DOHH2 (cell line): ENCODE measurements around the gene G2E3.
"Not testable (repeated sequence)": the region's sequence is repeated elsewhere in the genome, so short reads cannot be mapped to it uniquely, and the experiment has no call there.

Source experiments
- EZH2phosphoT487 ChIP-seq: fragments of 200-600 bp; sonication (generic); IDR thresholded peaks from 2 replicates; pipeline ENCODE4 v1.6.1; 2017; ENCODE audit warnings: borderline replicate concordance, mild to moderate bottlenecking, antibody characterized with exemption, low read length, moderate library complexity, mixed read lengths
- TF ChIP-seq, protein P1 (sequence below): fragments of 200-600 bp; sonication (generic); IDR thresholded peaks from one replicate; pipeline ENCODE4 v1.5.1; 2014; ENCODE audit warnings: antibody characterized with exemption, mild to moderate bottlenecking, low read depth, low read length; ENCODE audit not compliant: poor library complexity, severe bottlenecking

- TF ChIP-seq, protein P1, sequence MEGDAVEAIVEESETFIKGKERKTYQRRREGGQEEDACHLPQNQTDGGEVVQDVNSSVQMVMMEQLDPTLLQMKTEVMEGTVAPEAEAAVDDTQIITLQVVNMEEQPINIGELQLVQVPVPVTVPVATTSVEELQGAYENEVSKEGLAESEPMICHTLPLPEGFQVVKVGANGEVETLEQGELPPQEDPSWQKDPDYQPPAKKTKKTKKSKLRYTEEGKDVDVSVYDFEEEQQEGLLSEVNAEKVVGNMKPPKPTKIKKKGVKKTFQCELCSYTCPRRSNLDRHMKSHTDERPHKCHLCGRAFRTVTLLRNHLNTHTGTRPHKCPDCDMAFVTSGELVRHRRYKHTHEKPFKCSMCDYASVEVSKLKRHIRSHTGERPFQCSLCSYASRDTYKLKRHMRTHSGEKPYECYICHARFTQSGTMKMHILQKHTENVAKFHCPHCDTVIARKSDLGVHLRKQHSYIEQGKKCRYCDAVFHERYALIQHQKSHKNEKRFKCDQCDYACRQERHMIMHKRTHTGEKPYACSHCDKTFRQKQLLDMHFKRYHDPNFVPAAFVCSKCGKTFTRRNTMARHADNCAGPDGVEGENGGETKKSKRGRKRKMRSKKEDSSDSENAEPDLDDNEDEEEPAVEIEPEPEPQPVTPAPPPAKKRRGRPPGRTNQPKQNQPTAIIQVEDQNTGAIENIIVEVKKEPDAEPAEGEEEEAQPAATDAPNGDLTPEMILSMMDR: not testable (repeated sequence)
- not testable (repeated sequence) for TF ChIP-seq EZH2phosphoT487
Measured at GRCh38 chr14:30576333-30576732, 17.4 kb downstream of the G2E3 start.
